ENCODE data around the gene UGT1A10. TPM values are rescaled to one million over a fixed set of nuclear protein-coding genes. Genes with fewer than 3 reads are reported as not detected.

The UGT1A10 gene
- total RNA-seq, 1 donor from 2014 or later: not detected

DNA sequence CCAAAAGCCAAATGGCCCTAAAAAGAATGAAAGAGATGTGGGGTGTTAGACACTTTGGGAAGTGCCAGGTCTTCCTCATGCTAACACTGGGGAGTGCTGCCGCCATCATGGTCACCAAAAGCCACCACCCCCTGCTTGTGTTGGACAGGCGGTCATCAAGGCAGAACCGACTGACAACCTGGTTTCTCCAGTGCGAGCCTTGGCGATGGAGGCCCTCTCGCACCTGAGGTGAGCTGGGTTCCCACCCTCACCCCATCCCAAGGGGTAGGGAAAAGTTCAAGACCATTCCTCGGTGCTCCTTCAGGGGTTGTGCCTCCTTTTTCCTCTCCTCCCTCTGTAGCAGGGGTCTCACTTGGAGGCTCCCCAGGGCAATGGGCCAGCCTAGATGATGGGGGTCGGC lies 175.5 kb downstream of the UGT1A10 start:
- no peak overlapping the region for H3K27ac Mint-ChIP-seq
- peaks cover 4% of the 10 kb centered on the region for H3K27me3 Mint-ChIP-seq
- no peak overlapping the region for H3K4me3 Mint-ChIP-seq (ENCODE audit: low read depth)
- no peaks in the 10 kb centered on the region for H3K4me1 Mint-ChIP-seq (ENCODE audit: low read depth)
- no peaks in the 10 kb centered on the region for H3K36me3 Mint-ChIP-seq (ENCODE audit: insufficient read depth)
- no peak for DNase-seq (ENCODE audit: low spot score, unreplicated experiment)
- no peak for TF ChIP-seq CTCF (IDR thresholded peaks at IDR 0.05; ENCODE audit: unreplicated experiment)
- H3K9me3 Mint-ChIP-seq (ENCODE audit: low read depth): no peaks in the 10 kb centered on the region

- TF ChIP-seq CTCF (IDR thresholded peaks at IDR 0.05; ENCODE audit: unreplicated experiment): no peak
- Mint-ChIP-seq H3K27ac (no peak overlapping the region), H3K4me3 (ENCODE audit: low read depth) (no peak overlapping the region), H3K9me3 (ENCODE audit: low read depth) (no peaks in the 10 kb centered on the region), H3K4me1 (ENCODE audit: low read depth) (no peaks in the 10 kb centered on the region), H3K27me3 (peaks cover 4% of the 10 kb centered on the region), H3K36me3 (ENCODE audit: insufficient read depth) (no peaks in the 10 kb centered on the region)
- no peak for DNase-seq (ENCODE audit: low spot score, unreplicated experiment)
These were observed 177.2 kb downstream of the UGT1A10 start for GRCh38 chr2:233813236-233814055.

DNA sequence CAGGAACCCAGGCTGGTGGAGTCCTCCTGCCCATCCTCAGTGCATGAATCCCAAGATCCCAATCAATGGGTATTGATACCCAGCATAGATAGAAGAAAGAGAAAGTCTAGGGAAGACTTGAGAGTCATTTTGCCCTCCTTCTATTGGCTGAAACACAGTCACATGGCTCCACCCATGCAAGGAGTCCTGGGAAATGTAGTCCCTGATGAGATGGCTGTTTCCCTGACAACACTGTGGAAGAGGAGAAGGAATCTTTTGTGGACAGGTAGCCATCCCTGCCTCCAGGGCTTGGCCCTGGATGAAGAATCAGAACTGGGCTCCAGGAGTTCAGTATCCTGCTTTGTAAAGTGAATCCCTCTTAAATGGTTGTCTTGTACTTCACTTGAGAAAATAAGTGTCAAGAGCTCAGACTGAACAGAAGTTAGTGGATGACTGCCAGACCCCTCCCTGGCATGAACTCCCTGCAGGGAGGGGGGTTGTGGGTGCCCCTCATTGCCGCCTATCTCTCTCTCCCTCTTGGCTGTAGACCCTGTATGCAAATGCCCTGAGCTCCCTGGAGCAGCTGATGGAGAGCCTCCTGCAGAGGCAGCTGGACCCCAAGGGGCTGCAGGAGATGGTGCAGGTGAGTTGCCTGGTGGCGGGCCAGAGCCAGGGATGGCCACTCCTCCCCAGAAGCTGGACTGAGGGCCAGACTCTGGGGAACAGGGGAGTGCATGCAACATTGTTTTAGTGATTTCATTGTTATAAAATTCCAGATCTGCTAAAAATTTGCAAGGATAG lies 178.0 kb downstream of the UGT1A10 start:
- no peaks in the 10 kb centered on the region for H3K36me3 Mint-ChIP-seq (ENCODE audit: insufficient read depth)
- H3K4me1 Mint-ChIP-seq (ENCODE audit: low read depth): no peaks in the 10 kb centered on the region
- no peaks in the 10 kb centered on the region for H3K9me3 Mint-ChIP-seq (ENCODE audit: low read depth)
- no peak for DNase-seq (ENCODE audit: low spot score, unreplicated experiment)
- TF ChIP-seq CTCF (IDR thresholded peaks at IDR 0.05; ENCODE audit: unreplicated experiment): no peak
- H3K27me3 Mint-ChIP-seq: peaks cover 4% of the 10 kb centered on the region
- no peak overlapping the region for H3K27ac Mint-ChIP-seq
- no peak overlapping the region for H3K4me3 Mint-ChIP-seq (ENCODE audit: low read depth)

DNA sequence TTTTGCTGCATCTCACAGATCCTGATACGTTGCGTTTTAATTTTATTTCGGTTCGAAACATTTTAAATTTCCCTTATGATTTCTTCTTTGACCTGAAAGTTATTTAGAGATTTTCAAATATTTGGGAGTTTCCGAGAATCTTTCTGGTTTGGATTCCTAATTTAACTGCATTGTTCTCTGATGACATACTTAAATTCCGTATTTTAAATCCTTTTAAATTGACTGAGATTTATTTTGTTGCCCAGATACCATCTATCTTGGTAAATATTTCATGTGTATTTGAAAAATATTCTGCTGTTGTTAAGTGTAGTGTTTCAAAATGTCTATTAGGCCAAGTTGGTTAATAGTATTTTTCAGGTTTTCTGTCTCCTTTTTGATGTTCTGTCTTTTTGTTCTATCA lies 179.6 kb downstream of the UGT1A10 start:
- Mint-ChIP-seq H3K27ac (no peak overlapping the region), H3K9me3 (ENCODE audit: low read depth) (no peaks in the 10 kb centered on the region), H3K36me3 (ENCODE audit: insufficient read depth) (no peaks in the 10 kb centered on the region), H3K4me3 (ENCODE audit: low read depth) (no peak overlapping the region), H3K4me1 (ENCODE audit: low read depth) (no peaks in the 10 kb centered on the region), H3K27me3 (no peaks in the 10 kb centered on the region)
- no peak for TF ChIP-seq CTCF (IDR thresholded peaks at IDR 0.05; ENCODE audit: unreplicated experiment)
- DNase-seq (ENCODE audit: low spot score, unreplicated experiment): no peak

GRCh38 chr2:233816334-233816733 lies 180.1 kb downstream of the UGT1A10 start:
- no peak overlapping the region for H3K27ac Mint-ChIP-seq
- H3K36me3 Mint-ChIP-seq (ENCODE audit: insufficient read depth): no peaks in the 10 kb centered on the region
- no peak for TF ChIP-seq CTCF (IDR thresholded peaks at IDR 0.05; ENCODE audit: unreplicated experiment)
- no peak overlapping the region for H3K4me3 Mint-ChIP-seq (ENCODE audit: low read depth)
- H3K4me1 Mint-ChIP-seq (ENCODE audit: low read depth): no peaks in the 10 kb centered on the region
- H3K27me3 Mint-ChIP-seq: no peaks in the 10 kb centered on the region
- no peak for DNase-seq (ENCODE audit: low spot score, unreplicated experiment)
- no peaks in the 10 kb centered on the region for H3K9me3 Mint-ChIP-seq (ENCODE audit: low read depth)
